ENCODE measurements around the gene POLR3K.
A peak's percentile ranks its signal among the peaks of the same experiment; 100 is the strongest.

POLR3K gene

DNA sequence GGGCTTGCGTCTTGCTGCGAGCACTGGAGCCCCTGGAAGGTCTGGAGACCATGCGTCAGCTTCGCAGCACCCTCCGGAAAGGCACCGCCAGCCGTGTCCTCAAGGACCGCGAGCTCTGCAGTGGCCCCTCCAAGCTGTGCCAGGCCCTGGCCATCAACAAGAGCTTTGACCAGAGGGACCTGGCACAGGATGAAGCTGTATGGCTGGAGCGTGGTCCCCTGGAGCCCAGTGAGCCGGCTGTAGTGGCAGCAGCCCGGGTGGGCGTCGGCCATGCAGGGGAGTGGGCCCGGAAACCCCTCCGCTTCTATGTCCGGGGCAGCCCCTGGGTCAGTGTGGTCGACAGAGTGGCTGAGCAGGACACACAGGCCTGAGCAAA is 32.0 kb upstream of the POLR3K start:
- POLR2A ChIA-PET, result no interaction called here
- CTCF ChIA-PET, result interaction anchor here (0.6 to 3.3 kb wide), 3 partner anchors 10 to 20 kb away, joined by 4 to 25 read pairs (median 17); no protein-coding TSS in a partner anchor

DNA sequence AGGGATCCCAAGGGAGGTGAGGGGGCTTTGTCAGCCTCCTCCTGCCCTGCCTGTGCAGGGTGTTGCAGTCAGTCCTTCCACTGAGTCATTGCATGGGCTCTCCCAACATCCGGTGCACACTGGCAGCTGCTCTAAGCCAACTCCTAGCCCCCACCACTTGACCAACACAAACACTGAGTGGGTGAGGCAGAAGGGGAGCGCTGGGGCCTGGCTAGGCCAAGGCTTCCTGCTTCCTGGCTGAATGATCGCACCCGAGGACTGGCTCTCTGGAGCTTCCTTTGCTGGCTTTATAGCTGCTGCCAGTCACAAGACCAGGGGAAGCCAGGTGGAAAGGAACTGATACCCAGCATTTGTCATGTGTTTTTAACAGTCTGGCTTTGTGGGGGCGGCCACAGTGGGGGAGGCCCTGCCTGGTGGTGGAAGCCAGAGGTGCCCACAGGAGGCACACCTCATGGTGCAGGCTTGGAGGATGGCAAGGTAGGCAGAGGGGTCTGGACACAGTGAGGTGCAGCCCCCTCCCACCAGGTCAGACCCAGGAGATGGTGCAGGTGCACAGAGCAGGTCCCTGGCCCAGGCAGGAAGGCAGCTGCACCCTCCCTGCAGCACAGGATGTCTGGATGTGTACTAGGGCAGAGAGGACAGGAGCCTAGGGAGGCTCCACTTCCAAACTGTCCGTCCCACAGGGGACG is 31.5 kb upstream of the POLR3K start:
- no peaks in the 10 kb centered on the region for H3K9me3 ChIP-seq (ENCODE audit: control insufficient read depth, insufficient read depth, low read depth, low read length)
- ChIA-PET POLR2A (interaction anchor here (1.0 kb wide), 1 partner anchor 12 kb away, joined by 3 read pairs; no protein-coding TSS in a partner anchor), CTCF (interaction anchor here (2.6 to 3.3 kb wide), 2 partner anchors 11 to 19 kb away, joined by 17 to 25 read pairs; no protein-coding TSS in a partner anchor)
- peaks cover 0 to 77% of the 10 kb centered on the region in 2 experiments; a peak in 2 of 3 replicates for H3K36me3 ChIP-seq (ENCODE audit: control insufficient read depth in 2 of 2, insufficient read depth in 1 of 2, low read length in 2 of 2)
- no peaks in the 10 kb centered on the region for H3K4me1 ChIP-seq (ENCODE audit: control insufficient read depth, insufficient read depth, low read length)
- no peak overlapping the region for H3K27ac ChIP-seq (ENCODE audit: extremely low read depth, low read depth, low read length)
- H3K4me3 ChIP-seq (ENCODE audit: low read depth, low read length), result no peak overlapping the region
- no peak for TF ChIP-seq ZNF660 (tag by site-specific recombination; IDR thresholded peaks at IDR 0.05)
- TF ChIP-seq KLF8 (tag by site-specific recombination; IDR thresholded peaks at IDR 0.05), result no peak
- TF ChIP-seq ZNF664 (tag by site-specific recombination; IDR thresholded peaks at IDR 0.05), result no peak
- TF ChIP-seq, protein P1, sequence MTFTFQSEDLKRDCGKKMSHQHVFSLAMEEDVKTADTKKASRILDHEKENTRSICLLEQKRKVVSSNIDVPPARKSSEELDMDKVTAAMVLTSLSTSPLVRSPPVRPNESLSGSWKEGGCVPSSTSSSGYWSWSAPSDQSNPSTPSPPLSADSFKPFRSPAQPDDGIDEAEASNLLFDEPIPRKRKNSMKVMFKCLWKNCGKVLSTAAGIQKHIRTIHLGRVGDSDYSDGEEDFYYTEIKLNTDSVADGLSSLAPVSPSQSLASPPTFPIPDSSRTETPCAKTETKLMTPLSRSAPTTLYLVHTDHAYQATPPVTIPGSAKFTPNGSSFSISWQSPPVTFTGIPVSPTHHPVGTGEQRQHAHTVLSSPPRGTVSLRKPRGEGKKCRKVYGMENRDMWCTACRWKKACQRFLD (tag by site-specific recombination; IDR thresholded peaks at IDR 0.05), result no peak
- TF ChIP-seq ZNF140 (tag by site-specific recombination; IDR thresholded peaks at IDR 0.05), result no peak
- no peak for TF ChIP-seq ZNF549 (tag by site-specific recombination; IDR thresholded peaks at IDR 0.05)
- TF ChIP-seq ZNF341 (tag by site-specific recombination; IDR thresholded peaks at IDR 0.05; ENCODE audit: low read depth), result no peak
- no peak for TF ChIP-seq ZNF548 (tag by site-specific recombination; IDR thresholded peaks at IDR 0.05)
- TF ChIP-seq ZNF785 (tag by site-specific recombination; IDR thresholded peaks at IDR 0.05), result no peak
- TF ChIP-seq ZNF837 (tag by site-specific recombination; IDR thresholded peaks at IDR 0.05), result no peak
- TF ChIP-seq ZNF175 (tag by site-specific recombination; IDR thresholded peaks at IDR 0.05), result no peak
- no peak for TF ChIP-seq ZNF155 (tag by site-specific recombination; IDR thresholded peaks at IDR 0.05)
- no peak for TF ChIP-seq ZNF48 (tag by site-specific recombination; IDR thresholded peaks at IDR 0.05)
- TF ChIP-seq ZNF514 (tag by site-specific recombination; IDR thresholded peaks at IDR 0.05), result no peak
- peak; percentile 80 for TF ChIP-seq PRDM10 (tag by site-specific recombination; IDR thresholded peaks at IDR 0.05)
- peak; percentile 27; the same call in 1 of the 2 replicates for TF ChIP-seq ZBTB17 (tag by site-specific recombination; IDR thresholded peaks at IDR 0.05)

More for the DNA sequence above, 32.0 kb upstream of the POLR3K start:
- Histone ChIP-seq H3K9me3 (ENCODE audit: control insufficient read depth, insufficient read depth, low read depth, low read length) (no peaks in the 10 kb centered on the region), H3K4me3 (ENCODE audit: low read depth, low read length) (no peak overlapping the region), H3K36me3 (ENCODE audit: control insufficient read depth in 2 of 2, insufficient read depth in 1 of 2, low read length in 2 of 2) (peaks cover 0 to 77% of the 10 kb centered on the region in 2 experiments; a peak in 2 of 3 replicates), H3K4me1 (ENCODE audit: control insufficient read depth, insufficient read depth, low read length) (no peaks in the 10 kb centered on the region), H3K27ac (ENCODE audit: extremely low read depth, low read depth, low read length) (no peak overlapping the region)
- TF ChIP-seq MEIS1 (CRISPR knock-in tag; IDR thresholded peaks at IDR 0.05; ENCODE audit: borderline replicate concordance) (no peak), ZBTB7A (tag by site-specific recombination; IDR thresholded peaks at IDR 0.05; ENCODE audit: low read depth) (no peak), PRDM6 (tag by site-specific recombination; IDR thresholded peaks at IDR 0.05) (no peak), ZNF311 (tag by site-specific recombination; IDR thresholded peaks at IDR 0.05; ENCODE audit: borderline replicate concordance) (no peak)
- TF ChIP-seq, protein P2, sequence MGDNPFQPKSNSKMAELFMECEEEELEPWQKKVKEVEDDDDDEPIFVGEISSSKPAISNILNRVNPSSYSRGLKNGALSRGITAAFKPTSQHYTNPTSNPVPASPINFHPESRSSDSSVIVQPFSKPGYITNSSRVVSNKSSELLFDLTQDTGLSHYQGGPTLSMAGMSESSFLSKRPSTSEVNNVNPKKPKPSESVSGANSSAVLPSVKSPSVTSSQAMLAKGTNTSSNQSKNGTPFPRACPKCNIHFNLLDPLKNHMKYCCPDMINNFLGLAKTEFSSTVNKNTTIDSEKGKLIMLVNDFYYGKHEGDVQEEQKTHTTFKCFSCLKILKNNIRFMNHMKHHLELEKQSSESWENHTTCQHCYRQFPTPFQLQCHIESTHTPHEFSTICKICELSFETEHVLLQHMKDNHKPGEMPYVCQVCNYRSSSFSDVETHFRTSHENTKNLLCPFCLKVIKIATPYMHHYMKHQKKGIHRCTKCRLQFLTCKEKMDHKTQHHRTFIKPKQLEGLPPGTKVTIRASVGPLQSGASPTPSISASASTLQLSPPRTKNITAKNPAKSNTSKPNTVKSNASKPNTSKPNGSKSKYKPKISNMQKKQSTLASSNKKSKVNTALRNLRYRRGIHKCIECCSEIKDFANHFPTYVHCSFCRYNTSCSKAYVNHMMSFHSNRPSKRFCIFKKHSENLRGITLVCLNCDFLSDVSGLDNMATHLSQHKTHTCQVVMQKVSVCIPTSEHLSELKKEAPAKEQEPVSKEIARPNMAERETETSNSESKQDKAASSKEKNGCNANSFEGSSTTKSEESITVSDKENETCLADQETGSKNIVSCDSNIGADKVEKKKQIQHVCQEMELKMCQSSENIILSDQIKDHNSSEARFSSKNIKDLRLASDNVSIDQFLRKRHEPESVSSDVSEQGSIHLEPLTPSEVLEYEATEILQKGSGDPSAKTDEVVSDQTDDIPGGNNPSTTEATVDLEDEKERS (tag by site-specific recombination; IDR thresholded peaks at IDR 0.05), result no peak

Measured in HEK293 (cell line).